ENCODE results near the gene GPR137C. TPM values are rescaled to one million over a fixed set of nuclear protein-coding genes. Genes with fewer than 3 reads are reported as not detected.

The GPR137C gene
- total and polyA plus RNA-seq, 10 of the 15 experiments (the other 5 are each of a cell fraction or from before 2014, with no cell fraction given), result 0.03 to 0.72 (median 0.22) TPM

DNA sequence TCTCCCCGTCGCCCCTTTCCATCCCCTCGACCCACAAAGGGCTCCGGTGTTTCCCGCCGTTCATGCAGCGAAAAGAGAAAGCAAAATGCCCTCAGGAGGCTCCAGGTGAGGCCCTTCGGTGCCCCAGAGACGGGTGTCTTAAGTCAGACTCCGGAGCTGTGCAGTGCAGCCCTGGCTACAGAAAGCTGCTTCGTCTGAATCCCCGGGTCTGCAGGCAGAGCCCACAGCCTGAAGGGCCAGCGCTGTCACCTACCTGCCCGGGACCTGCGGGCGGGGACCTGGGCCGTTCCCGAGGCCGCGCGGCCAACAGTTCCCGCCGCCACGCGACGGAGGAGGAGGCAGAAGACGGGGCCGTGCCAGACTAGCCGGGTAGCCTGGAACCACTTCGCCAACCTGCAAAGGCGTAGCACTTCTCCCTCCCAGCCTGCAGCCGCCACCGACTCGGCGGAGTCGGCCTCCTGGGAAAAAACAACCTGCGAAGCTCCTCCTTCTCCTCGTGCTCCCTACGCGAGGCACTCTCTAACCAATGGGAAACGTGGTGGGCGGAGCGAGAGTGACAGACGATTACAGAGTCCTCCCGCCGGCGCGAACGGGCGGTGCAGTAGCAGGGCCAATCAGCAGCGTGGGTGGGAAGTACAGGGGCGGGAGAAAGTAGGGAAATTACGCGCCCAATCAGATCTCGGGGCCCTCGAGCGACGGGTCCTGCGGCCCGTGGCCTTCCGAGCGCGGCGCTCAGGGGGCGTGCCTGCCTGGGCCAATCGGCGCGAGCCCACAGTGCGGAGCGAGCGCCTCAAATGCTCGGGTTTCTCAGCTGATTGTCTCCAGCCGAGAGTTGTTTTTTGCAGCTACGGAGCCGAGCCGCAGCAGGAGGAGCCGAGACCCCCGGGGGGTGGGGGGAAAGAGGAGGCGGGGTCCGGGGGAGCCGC, at the start of gene GPR137C, which contains the start of gene TXNDC16 (continued):
- TF ChIP-seq KLF5 (IDR thresholded peaks at IDR 0.05; ENCODE audit: partially characterized antibody) (peak; percentile 32), NFIC (IDR thresholded peaks at IDR 0.05; ENCODE audit: low read depth, low read length) (no peak), ZNF217 (IDR thresholded peaks at IDR 0.05) (no peak), RAD51 (IDR thresholded peaks at IDR 0.05) (peak; percentile 50; the same call in 1 of the 2 replicates), DPF2 (IDR thresholded peaks at IDR 0.05) (peak; percentile 86), NRF1 (conservative IDR thresholded peaks at IDR 0.05; ENCODE audit: low read depth, low read length) (0 out of 2 replicates have a peak, but pooled peaks have one; percentile 17), NFYB (IDR thresholded peaks at IDR 0.05; ENCODE audit: insufficient read depth, low read depth, low read length) (peak; percentile 96)
- TF ChIP-seq, protein P1, sequence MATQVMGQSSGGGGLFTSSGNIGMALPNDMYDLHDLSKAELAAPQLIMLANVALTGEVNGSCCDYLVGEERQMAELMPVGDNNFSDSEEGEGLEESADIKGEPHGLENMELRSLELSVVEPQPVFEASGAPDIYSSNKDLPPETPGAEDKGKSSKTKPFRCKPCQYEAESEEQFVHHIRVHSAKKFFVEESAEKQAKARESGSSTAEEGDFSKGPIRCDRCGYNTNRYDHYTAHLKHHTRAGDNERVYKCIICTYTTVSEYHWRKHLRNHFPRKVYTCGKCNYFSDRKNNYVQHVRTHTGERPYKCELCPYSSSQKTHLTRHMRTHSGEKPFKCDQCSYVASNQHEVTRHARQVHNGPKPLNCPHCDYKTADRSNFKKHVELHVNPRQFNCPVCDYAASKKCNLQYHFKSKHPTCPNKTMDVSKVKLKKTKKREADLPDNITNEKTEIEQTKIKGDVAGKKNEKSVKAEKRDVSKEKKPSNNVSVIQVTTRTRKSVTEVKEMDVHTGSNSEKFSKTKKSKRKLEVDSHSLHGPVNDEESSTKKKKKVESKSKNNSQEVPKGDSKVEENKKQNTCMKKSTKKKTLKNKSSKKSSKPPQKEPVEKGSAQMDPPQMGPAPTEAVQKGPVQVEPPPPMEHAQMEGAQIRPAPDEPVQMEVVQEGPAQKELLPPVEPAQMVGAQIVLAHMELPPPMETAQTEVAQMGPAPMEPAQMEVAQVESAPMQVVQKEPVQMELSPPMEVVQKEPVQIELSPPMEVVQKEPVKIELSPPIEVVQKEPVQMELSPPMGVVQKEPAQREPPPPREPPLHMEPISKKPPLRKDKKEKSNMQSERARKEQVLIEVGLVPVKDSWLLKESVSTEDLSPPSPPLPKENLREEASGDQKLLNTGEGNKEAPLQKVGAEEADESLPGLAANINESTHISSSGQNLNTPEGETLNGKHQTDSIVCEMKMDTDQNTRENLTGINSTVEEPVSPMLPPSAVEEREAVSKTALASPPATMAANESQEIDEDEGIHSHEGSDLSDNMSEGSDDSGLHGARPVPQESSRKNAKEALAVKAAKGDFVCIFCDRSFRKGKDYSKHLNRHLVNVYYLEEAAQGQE (IDR thresholded peaks at IDR 0.05; ENCODE audit: low read depth, low read length), result no peak
- TF ChIP-seq, protein P2, sequence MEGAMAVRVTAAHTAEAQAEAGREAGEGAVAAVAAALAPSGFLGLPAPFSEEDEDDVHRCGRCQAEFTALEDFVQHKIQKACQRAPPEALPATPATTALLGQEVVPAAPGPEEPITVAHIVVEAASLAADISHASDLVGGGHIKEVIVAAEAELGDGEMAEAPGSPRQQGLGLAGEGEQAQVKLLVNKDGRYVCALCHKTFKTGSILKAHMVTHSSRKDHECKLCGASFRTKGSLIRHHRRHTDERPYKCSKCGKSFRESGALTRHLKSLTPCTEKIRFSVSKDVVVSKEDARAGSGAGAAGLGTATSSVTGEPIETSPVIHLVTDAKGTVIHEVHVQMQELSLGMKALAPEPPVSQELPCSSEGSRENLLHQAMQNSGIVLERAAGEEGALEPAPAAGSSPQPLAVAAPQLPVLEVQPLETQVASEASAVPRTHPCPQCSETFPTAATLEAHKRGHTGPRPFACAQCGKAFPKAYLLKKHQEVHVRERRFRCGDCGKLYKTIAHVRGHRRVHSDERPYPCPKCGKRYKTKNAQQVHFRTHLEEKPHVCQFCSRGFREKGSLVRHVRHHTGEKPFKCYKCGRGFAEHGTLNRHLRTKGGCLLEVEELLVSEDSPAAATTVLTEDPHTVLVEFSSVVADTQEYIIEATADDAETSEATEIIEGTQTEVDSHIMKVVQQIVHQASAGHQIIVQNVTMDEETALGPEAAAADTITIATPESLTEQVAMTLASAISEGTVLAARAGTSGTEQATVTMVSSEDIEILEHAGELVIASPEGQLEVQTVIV (IDR thresholded peaks at IDR 0.05; ENCODE audit: borderline replicate concordance, partially characterized antibody), result no peak
- TF ChIP-seq, protein P3, sequence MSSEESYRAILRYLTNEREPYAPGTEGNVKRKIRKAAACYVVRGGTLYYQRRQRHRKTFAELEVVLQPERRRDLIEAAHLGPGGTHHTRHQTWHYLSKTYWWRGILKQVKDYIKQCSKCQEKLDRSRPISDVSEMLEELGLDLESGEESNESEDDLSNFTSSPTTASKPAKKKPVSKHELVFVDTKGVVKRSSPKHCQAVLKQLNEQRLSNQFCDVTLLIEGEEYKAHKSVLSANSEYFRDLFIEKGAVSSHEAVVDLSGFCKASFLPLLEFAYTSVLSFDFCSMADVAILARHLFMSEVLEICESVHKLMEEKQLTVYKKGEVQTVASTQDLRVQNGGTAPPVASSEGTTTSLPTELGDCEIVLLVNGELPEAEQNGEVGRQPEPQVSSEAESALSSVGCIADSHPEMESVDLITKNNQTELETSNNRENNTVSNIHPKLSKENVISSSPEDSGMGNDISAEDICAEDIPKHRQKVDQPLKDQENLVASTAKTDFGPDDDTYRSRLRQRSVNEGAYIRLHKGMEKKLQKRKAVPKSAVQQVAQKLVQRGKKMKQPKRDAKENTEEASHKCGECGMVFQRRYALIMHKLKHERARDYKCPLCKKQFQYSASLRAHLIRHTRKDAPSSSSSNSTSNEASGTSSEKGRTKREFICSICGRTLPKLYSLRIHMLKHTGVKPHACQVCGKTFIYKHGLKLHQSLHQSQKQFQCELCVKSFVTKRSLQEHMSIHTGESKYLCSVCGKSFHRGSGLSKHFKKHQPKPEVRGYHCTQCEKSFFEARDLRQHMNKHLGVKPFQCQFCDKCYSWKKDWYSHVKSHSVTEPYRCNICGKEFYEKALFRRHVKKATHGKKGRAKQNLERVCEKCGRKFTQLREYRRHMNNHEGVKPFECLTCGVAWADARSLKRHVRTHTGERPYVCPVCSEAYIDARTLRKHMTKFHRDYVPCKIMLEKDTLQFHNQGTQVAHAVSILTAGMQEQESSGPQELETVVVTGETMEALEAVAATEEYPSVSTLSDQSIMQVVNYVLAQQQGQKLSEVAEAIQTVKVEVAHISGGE (CRISPR knock-in tag; IDR thresholded peaks at IDR 0.05), result no peak

All from GM12878 (cell line).